GM12874 (cell line): ENCODE measurements around the gene PRR5L.

Experiments used
- CTCF ChIP-seq: IDR thresholded peaks from 2 replicates; pipeline ENCODE4 v1.5.1; 2011; ENCODE audit warnings: low read depth, mild to moderate bottlenecking, control low read depth, low read length, moderate library complexity; ENCODE audit not compliant: insufficient read depth

Gene PRR5L

GRCh38 chr11:36392196-36392595, 96.1 kb downstream of the PRR5L start:
- TF ChIP-seq CTCF, result no peak

- no peak for TF ChIP-seq CTCF
Observed at GRCh38 chr11:36394056-36394455, 98.0 kb downstream of the PRR5L start.

GRCh38 chr11:36394926-36395325, 98.8 kb downstream of the PRR5L start:
- TF ChIP-seq CTCF, result no peak

- TF ChIP-seq CTCF, result no peak
Observed at GRCh38 chr11:36395978-36396736, 100.1 kb downstream of the PRR5L start.

- no peak for TF ChIP-seq CTCF
Observed at GRCh38 chr11:36398231-36398953, 102.3 kb downstream of the PRR5L start.

- TF ChIP-seq CTCF, result no peak
Observed at GRCh38 chr11:36399236-36399635, 103.1 kb downstream of the PRR5L start.

- no peak for TF ChIP-seq CTCF
Observed at GRCh38 chr11:36399745-36400144, 103.7 kb downstream of the PRR5L start.
